Activated T-cell treated with anti-CD3 and anti-CD28 coated beads, Interleukin-2, amount 50 U/mL, for 24 hours (primary cell): ENCODE results near the gene ZNF202.
"Not testable (repeated sequence)": the region's sequence is repeated elsewhere in the genome, so short reads cannot be mapped to it uniquely, and the experiment has no call there.

ENCODE experiments used
- DNase-seq: peaks from one replicate; pipeline ENCODE4 v3.0.0-alpha.2; 2020
- H3K27ac Mint-ChIP-seq: 2 replicates; pipeline ENCODE4 v1.8.0; 2020; ENCODE audit warnings: mild to moderate bottlenecking, mixed read lengths
- H3K27me3 Mint-ChIP-seq: 2 replicates; pipeline ENCODE4 v1.8.0; 2020; ENCODE audit warnings: mixed read lengths
- H3K36me3 Mint-ChIP-seq: 2 replicates; pipeline ENCODE4 v1.8.0; 2020; ENCODE audit warnings: low read depth, mixed read lengths
- H3K4me1 Mint-ChIP-seq: 2 replicates; pipeline ENCODE4 v1.8.0; 2020; ENCODE audit warnings: low read depth, mixed read lengths
- H3K4me3 Mint-ChIP-seq: 2 replicates; pipeline ENCODE4 v1.8.0; 2020; ENCODE audit warnings: mild to moderate bottlenecking, moderate library complexity, mixed read lengths
- H3K9me3 Mint-ChIP-seq: 2 replicates; pipeline ENCODE4 v1.8.0; 2020; ENCODE audit warnings: mixed read lengths

The ZNF202 gene

DNA sequence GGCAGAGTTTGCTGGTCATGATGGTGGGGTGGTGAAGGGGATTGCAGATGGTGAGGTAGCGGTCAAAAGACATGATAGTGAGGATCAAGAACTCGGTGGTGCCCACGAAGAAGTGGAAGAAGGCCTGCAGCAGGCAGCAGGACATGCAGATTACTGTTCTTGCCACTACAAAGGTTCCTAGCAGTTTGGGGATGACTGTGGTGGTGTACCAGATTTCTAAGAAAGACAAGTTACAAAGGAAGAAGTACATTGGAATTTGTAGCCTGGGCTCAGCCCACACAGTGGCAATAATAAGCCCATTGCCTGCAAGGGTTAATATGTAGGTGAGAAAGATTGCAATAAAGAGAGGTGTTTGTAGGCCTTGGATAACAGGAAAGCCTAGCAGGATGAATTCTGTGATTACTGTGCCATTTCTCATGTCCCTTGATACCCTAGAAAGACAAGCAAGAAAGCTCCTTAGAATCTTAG, 12.7 kb upstream of the ZNF202 start, which contains the start of gene OR6X1:
TSS of gene OR6X1 (minus strand) at position 418 of the 468 bp plus-strand sequence. CDS start at position 418, 0 bp downstream.
- peaks cover 51% of the 10 kb centered on the region for H3K27me3 Mint-ChIP-seq
- no peaks in the 10 kb centered on the region for H3K4me1 Mint-ChIP-seq
- H3K27ac Mint-ChIP-seq = no peak within 1 kb of the TSS
- no peaks in the 10 kb centered on the region for H3K36me3 Mint-ChIP-seq
- no peak for DNase-seq
- no peak within 1 kb of the TSS for H3K4me3 Mint-ChIP-seq
- H3K9me3 Mint-ChIP-seq = no peaks in the 10 kb centered on the region

DNA sequence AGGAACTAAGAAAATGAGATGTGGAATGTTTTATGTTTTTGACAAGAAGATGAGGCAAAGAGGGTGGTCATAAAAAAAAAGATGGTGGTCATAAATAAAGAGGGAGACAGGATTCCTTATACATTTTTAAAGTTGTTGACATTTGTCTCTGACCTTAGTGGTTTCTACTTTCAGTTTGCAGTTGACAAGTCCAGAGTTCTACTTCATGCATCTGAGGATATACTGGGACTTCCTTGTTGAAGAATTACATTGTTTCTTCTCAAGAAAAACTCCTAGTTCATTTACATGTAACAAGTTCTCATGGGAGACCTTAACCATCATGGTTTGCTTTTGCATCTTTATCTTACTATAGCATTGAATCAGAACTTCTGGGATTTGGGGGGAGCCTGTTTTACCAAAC, 11.7 kb upstream of the ZNF202 start:
- no peaks in the 10 kb centered on the region for H3K4me1 Mint-ChIP-seq
- DNase-seq = no peak
- H3K27me3 Mint-ChIP-seq = peaks cover 52% of the 10 kb centered on the region
- no peak overlapping the region for H3K4me3 Mint-ChIP-seq
- H3K9me3 Mint-ChIP-seq = no peaks in the 10 kb centered on the region
- H3K27ac Mint-ChIP-seq = no peak overlapping the region
- H3K36me3 Mint-ChIP-seq = no peaks in the 10 kb centered on the region

DNA sequence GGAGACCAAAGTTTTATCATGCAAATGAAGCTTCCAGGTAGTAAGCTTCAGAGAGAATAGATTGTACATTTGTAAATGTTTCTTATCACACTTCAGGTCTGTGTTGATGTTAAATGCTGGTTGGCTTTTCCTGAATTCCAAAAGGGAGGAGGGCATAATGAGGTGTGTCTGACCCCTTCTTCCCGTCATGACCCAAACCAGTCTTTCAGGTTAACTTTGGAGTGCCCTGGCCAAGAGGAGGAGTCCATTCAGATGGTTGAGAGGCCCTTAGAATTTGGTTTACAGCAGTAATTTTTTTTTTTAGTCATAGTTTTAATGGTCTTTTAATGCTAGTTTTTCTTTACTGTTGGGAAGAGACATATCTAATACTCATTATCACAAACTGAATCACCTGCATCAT, 10.3 kb upstream of the ZNF202 start:
- no peak overlapping the region for H3K27ac Mint-ChIP-seq
- DNase-seq = no peak
- no peaks in the 10 kb centered on the region for H3K4me1 Mint-ChIP-seq
- H3K36me3 Mint-ChIP-seq = no peaks in the 10 kb centered on the region
- peaks cover 43% of the 10 kb centered on the region for H3K27me3 Mint-ChIP-seq
- H3K4me3 Mint-ChIP-seq = no peak overlapping the region
- no peaks in the 10 kb centered on the region for H3K9me3 Mint-ChIP-seq

GRCh38 chr11:123748349-123748748, 6.9 kb upstream of the ZNF202 start:
- H3K27ac Mint-ChIP-seq, DNase-seq, H3K36me3 Mint-ChIP-seq, H3K4me1 Mint-ChIP-seq, H3K9me3 Mint-ChIP-seq, H3K4me3 Mint-ChIP-seq: not testable (repeated sequence)
- peaks cover 31% of the 10 kb centered on the region for H3K27me3 Mint-ChIP-seq

DNA sequence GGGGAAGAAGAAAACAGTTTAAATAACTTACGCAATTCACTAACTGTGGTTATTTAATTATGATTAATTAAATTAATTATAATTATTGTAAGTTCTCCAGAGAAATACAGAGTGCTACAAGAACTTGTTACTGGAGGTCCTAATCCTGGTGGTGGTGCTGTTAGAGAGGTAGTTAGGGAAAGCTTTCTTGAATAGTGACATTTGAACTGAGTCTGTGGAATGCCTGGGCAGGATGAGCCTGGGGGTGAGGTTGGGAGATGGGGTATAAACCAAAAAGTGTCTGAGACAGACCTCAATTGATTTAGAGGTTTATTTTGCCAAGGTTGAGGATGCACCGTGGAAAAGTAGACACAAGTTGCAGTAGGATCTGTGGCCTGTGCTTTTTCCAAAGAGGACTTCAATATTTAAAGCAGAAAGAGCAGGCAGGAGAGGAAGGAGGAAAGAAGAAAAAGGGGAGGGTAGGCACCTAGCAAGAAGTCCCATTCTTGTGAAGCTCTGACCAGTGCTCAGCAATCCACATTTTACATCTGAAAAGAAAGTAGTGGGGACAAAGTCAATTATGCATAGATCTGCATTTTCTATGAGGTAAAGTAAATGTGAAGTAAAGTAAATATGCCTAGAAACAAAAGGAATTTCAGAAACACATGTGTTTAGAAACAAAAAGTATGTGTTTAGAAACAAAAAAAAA, 4.4 kb upstream of the ZNF202 start:
- Mint-ChIP-seq H3K27me3 (peaks cover 13% of the 10 kb centered on the region), H3K4me3 (no peak overlapping the region), H3K36me3 (peaks cover 7% of the 10 kb centered on the region), H3K4me1 (peaks cover 10% of the 10 kb centered on the region), H3K9me3 (no peaks in the 10 kb centered on the region), H3K27ac (no peak overlapping the region)
- no peak for DNase-seq

DNA sequence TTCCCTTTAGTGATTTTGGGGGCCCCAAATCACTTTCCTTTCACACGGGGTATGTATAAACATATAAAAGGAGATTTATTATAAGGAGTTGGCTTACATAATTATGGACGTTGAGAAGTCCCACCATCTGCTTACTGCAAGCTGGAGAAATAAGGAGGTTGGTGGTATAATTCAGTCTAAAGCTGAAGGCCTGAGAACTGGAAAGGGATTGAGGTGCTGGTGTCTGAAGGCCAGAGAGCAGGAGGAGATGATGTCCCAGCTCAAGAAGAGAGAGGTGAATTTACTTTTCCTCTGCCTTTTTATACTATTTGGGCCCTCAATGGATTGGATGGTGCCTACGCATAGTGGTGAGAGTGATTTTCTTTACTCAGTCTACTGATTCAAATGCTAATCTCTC, 1.3 kb upstream of the ZNF202 start:
- Mint-ChIP-seq H3K9me3 (no peaks in the 10 kb centered on the region), H3K4me1 (peaks cover 33% of the 10 kb centered on the region), H3K4me3 (peak overlapping the region; percentile 87), H3K36me3 (peaks cover 39% of the 10 kb centered on the region), H3K27me3 (no peaks in the 10 kb centered on the region), H3K27ac (no peak overlapping the region)
- no peak for DNase-seq

- peak; percentile 34 for DNase-seq
- H3K4me3 Mint-ChIP-seq = peak overlapping the region; percentile 87
- peaks cover 44% of the 10 kb centered on the region for H3K36me3 Mint-ChIP-seq
- H3K9me3 Mint-ChIP-seq = no peaks in the 10 kb centered on the region
- H3K27ac Mint-ChIP-seq = peak overlapping the region; percentile 94
- H3K27me3 Mint-ChIP-seq = no peaks in the 10 kb centered on the region
- peaks cover 39% of the 10 kb centered on the region for H3K4me1 Mint-ChIP-seq
Measured at GRCh38 chr11:123742031-123742723, 717 bp upstream of the ZNF202 start.

DNA sequence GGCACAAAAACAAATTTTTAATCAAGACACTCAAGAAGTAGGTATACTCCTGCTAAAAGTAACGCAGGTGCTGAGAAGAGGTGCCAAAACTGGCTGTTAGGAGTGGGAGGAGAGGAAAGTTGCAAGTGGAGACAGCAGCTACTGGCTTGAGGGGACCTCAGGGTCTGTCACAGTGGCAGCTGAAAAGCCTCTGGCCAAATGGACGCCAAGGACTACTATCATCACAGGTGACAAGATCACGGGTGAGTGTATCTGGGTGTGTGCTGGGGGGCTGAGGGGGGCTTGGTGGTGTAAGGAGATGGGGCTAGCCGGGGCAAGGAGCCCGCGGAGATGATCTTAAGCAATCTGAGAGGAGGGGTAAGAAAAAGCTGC, 687 bp downstream of the ZNF202 start:
- H3K27me3 Mint-ChIP-seq = no peaks in the 10 kb centered on the region
- H3K9me3 Mint-ChIP-seq = no peaks in the 10 kb centered on the region
- DNase-seq = no peak
- H3K27ac Mint-ChIP-seq = peak overlapping the region; percentile 94
- H3K4me1 Mint-ChIP-seq = peaks cover 39% of the 10 kb centered on the region
- peak overlapping the region; percentile 87 for H3K4me3 Mint-ChIP-seq
- peaks cover 54% of the 10 kb centered on the region for H3K36me3 Mint-ChIP-seq

- Mint-ChIP-seq H3K4me1 (peaks cover 39% of the 10 kb centered on the region), H3K27me3 (no peaks in the 10 kb centered on the region), H3K9me3 (no peaks in the 10 kb centered on the region), H3K27ac (no peak overlapping the region), H3K4me3 (no peak overlapping the region), H3K36me3 (peaks cover 54% of the 10 kb centered on the region)
- no peak for DNase-seq
Measured at GRCh38 chr11:123738374-123738773, 3.1 kb downstream of the ZNF202 start.

DNA sequence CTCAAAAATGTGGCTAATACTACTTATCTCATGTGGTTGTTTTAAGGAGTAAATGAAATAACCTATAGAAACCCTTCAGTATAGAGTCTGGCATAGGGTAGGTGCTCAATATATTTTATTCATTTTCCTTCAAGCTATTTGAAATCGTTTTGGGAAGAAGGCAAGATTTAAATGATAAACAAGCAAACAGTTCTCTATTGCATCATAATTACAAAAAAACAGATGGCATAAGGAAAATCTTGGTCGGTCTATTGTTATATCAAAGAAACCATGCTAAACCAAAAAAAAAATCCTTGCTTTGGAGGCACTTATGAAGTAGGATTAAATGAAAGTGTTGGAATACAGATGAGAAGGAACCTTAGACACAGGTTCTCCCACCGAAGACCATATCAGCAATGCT, 4.7 kb downstream of the ZNF202 start:
- Mint-ChIP-seq H3K27me3 (no peaks in the 10 kb centered on the region), H3K36me3 (peaks cover 52% of the 10 kb centered on the region), H3K9me3 (no peaks in the 10 kb centered on the region), H3K4me1 (peaks cover 29% of the 10 kb centered on the region), H3K27ac (no peak overlapping the region), H3K4me3 (no peak overlapping the region)
- DNase-seq = no peak

DNA sequence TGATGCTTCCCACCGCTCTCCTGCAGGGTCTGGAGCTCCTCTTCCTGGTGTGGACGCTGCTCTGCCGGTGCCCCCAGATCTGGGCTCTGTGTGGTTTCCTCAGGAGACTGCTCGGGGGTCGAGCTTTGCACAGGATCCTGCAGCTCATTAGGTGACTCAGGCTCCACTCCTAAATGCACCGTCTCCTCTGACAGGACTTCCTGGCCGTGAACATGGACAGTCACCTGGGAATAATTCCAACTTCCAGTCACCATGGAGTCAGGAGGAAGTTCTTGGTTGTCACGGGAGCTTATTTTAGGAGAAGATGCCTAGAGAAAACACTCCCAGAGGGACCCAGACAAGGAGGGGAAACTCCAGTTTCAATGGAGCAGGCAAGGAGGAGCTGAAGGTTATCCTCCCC, 11.9 kb downstream of the ZNF202 start:
- no peak for DNase-seq
- Mint-ChIP-seq H3K9me3 (peaks cover 25% of the 10 kb centered on the region), H3K27ac (no peak overlapping the region), H3K4me1 (no peaks in the 10 kb centered on the region), H3K4me3 (no peak overlapping the region), H3K27me3 (no peaks in the 10 kb centered on the region), H3K36me3 (no peaks in the 10 kb centered on the region)

DNA sequence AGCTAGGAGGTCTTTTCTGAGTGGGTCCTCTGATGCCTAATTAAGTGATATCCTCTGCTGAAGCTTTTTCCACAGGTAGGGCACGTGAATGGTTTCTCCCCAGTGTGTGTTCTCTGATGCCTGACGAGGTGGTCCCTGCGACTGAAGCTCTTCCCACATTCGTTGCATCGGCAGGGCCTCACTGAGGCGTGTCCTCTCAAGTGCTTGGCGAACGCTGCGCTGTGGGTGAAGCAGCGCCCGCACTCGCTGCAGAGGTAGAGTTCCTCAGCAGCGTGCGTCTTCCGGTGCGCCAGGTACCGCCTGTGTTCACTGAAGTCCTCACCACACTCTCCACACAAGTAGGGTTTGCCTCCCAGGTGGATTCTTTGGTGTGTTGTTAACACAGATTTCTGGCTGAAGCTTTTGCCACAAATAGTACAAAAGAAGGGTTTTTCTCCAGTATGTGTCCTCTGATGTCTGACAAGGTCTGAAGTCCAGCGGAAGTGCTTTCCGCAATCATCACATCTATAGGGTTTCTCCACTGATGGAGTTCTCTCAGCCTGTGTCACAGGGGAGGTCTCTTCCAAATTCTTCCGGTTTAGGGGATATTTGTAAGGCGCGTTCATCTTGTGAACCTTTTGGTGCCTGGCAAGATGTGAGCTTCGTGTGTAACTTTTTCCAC, 15.3 kb downstream of the ZNF202 start:
- Mint-ChIP-seq H3K27ac (no peak overlapping the region), H3K36me3 (peaks cover 2% of the 10 kb centered on the region), H3K9me3 (peaks cover 31% of the 10 kb centered on the region), H3K27me3 (no peaks in the 10 kb centered on the region), H3K4me3 (no peak overlapping the region), H3K4me1 (no peaks in the 10 kb centered on the region)
- DNase-seq = no peak

GRCh38 chr11:123719452-123719851, 22.0 kb downstream of the ZNF202 start:
- Mint-ChIP-seq H3K36me3 (peaks cover 2% of the 10 kb centered on the region), H3K27me3 (peaks cover 24% of the 10 kb centered on the region), H3K9me3 (peaks cover 5% of the 10 kb centered on the region), H3K27ac (no peak overlapping the region), H3K4me3 (no peak overlapping the region), H3K4me1 (peaks cover 6% of the 10 kb centered on the region)
- DNase-seq = no peak

GRCh38 chr11:123718469-123718868, 23.0 kb downstream of the ZNF202 start:
- peaks cover 2% of the 10 kb centered on the region for H3K36me3 Mint-ChIP-seq
- peaks cover 4% of the 10 kb centered on the region for H3K9me3 Mint-ChIP-seq
- no peak overlapping the region for H3K4me3 Mint-ChIP-seq
- peaks cover 24% of the 10 kb centered on the region for H3K27me3 Mint-ChIP-seq
- H3K27ac Mint-ChIP-seq = no peak overlapping the region
- H3K4me1 Mint-ChIP-seq = peaks cover 6% of the 10 kb centered on the region
- no peak for DNase-seq

- peaks cover 2% of the 10 kb centered on the region for H3K36me3 Mint-ChIP-seq
- peaks cover 25% of the 10 kb centered on the region for H3K27me3 Mint-ChIP-seq
- no peak overlapping the region for H3K27ac Mint-ChIP-seq
- no peak for DNase-seq
- H3K9me3 Mint-ChIP-seq = peaks cover 1% of the 10 kb centered on the region
- H3K4me3 Mint-ChIP-seq = no peak overlapping the region
- H3K4me1 Mint-ChIP-seq = peaks cover 6% of the 10 kb centered on the region
Measured at GRCh38 chr11:123718063-123718462, 23.4 kb downstream of the ZNF202 start.
